AG09319 (cell line): ENCODE results near the gene CAMTA1.

Source experiments
- DNase-seq: peaks from one replicate; pipeline ENCODE4 v3.0.0-alpha.2; 2010; ENCODE audit warnings: low read depth; ENCODE audit errors: extremely low read depth
- CTCF ChIP-seq: IDR thresholded peaks from 2 replicates; pipeline ENCODE4 v1.5.1; 2011; ENCODE audit warnings: low read depth, mild to moderate bottlenecking, inconsistent platforms, low read length, moderate library complexity

The CAMTA1 gene

GRCh38 chr1:7285856-7286454 is 500.7 kb downstream of the CAMTA1 start:
- no peak for DNase-seq
- no peak for TF ChIP-seq CTCF

GRCh38 chr1:7287013-7287412 is 501.8 kb downstream of the CAMTA1 start:
- no peak for DNase-seq
- TF ChIP-seq CTCF, result no peak

DNA sequence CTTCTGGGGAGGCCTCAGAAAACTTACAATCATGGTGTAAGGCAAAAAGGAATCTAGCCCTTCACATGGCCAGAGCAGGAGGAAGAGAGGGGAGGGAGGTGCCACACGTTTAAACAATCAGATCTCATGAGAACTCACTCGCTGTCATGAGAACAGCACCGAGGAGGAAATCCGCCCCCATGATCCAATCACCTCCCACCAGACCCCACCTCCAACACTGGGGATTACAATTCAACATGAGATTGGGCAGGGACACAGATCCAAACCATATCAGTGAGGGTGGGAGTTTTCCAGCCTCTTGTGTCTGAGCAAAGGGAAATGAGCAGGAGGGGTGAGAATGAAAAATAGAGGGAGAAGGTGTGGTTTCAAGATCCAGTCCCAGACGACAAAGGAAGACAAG is 503.7 kb downstream of the CAMTA1 start:
- no peak for TF ChIP-seq CTCF
- DNase-seq, result no peak

DNA sequence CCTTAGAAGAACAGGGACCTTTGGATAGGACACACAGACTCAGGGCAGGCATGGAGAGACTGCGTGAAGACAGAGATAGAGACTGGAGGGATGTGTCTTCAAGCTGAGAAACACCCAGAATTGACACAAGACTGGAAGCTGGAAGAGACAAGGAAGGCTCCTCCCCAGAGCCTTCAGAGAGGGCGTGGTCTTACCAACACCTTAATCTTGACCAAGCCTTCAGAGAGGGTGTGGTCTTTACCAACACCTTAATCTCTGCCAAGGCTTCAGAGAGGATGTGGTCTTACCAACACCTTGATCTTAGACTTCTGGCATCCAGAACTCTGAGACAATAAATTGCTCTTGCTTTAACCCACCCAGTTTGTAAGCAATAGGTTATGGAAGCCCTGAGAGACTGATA is 504.4 kb downstream of the CAMTA1 start:
- TF ChIP-seq CTCF, result no peak
- no peak for DNase-seq

- DNase-seq, result no peak
Measured at GRCh38 chr1:7290971-7291970, 506.0 kb downstream of the CAMTA1 start.

DNA sequence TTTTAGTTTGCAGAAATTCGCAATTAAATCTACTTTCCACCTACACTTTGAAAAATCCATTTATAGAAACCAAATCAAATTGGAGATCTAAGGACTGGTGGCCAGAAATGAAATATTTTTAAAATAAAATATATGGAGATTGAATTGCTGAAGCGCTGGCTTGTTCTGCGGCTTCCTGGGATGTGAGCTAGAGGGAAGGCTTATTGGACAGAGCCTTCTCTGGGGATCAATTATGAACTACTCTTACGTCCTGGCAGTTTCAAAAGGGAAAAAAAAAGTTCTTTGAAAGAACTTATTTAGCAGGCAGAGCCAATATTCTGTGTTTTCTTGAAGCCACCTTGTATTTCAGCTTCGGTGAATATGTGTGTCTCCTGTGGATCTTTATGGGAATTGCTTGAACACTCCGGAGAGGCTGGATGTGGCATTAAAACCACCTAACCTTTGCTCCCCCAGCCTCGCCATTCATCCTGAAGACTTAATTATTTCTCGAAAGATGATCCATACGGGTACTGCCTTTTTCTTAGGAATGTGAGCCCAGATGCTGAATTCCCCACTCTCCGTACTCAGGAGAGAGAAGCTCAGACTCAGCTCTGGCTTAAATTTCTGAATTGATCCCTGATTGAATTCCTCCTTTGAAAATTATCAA is 506.9 kb downstream of the CAMTA1 start:
- TF ChIP-seq CTCF, result no peak
- DNase-seq, result no peak

More at GRCh38 chr1:7290971-7291970, 506.0 kb downstream of the CAMTA1 start:
- no peak for TF ChIP-seq CTCF
